Measurements from ENCODE around the gene ADAM19. TPM values are rescaled to one million over a fixed set of nuclear protein-coding genes. Genes with fewer than 3 reads are reported as not detected.

ADAM19 gene
- polyA plus RNA-seq, 2 donors, result 2.1 to 2.3 TPM

DNA sequence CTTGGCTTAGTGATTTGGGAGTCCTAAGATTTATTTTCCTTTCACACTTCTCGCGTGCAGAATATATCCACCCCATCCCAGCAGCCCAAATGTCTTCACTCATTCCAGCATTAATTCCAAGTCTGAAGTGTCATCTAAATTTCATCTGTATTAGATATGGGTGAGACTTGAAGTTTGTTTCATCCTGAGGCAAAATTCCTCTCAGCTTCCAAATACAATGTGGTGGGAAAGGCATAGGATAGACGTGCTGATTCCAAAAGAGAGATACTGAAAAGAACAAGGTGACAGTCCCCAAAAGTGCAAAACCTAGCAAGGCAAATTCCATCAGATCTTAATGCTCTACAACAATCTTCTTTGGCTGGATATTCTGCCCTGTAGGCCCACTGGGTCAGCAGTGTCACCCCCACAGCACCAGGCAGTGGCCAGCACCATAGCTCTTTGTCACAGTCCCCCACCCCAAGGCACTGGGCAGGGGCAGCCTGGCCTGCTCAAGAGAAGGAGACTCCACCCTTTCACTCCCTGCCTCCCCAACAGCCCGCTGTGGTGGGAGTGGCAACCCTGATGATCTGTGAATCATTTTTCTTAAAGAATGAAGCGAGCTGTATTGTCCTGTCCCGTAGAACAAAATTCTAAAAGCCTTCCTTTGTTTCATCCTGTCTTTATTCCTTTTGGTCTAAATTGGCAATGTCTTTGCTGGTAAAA lies 2.7 kb upstream of the ADAM19 start:
- Histone ChIP-seq H3K27ac (ENCODE audit: low read depth in 2 of 2, low read length in 1 of 2) (no peak overlapping the region), H3K9me3 (ENCODE audit: control insufficient read depth in 2 of 2, insufficient read depth in 1 of 2, low read depth in 1 of 2, low read length in 1 of 2) (no peaks in the 10 kb centered on the region), H3K27me3 (ENCODE audit: control insufficient read depth in 1 of 2, insufficient read depth in 2 of 2, low read length in 2 of 2) (no peaks in the 10 kb centered on the region), H3K36me3 (ENCODE audit: control insufficient read depth in 2 of 2, insufficient read depth in 2 of 2, low read length in 1 of 2) (no peaks in the 10 kb centered on the region), H3K4me3 (ENCODE audit: low read depth in 1 of 2, low read length in 2 of 2) (no peak overlapping the region), H3K4me1 (ENCODE audit: control insufficient read depth in 2 of 2, insufficient read depth in 2 of 2, low read length in 1 of 2) (peaks cover 2 to 6% of the 10 kb centered on the region in 2 donors)
- WGBS, 2 donors, result 73 to 74% methylated on average over 6 of the region's 6 CpGs

DNA sequence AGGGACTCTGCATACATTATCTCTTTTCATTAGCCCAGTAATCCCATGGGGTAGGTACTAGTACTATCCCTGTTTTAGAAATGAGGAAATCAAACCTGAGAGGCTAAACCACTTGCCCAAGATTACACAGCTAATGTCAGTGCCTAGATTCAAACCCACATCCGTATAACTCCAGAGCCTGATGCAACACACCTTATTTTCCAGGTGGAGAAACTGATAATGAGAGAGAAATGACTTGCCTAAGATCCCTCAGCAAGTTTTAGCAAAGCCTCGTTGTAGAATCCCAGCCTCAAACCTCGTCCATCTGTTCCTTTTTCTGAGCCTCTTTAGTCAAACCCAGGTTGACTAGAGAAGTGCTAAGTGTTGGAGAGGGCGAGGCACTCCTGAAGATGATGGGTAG lies 1.1 kb upstream of the ADAM19 start:
- Histone ChIP-seq H3K9me3 (ENCODE audit: control insufficient read depth in 2 of 2, insufficient read depth in 1 of 2, low read depth in 1 of 2, low read length in 1 of 2) (no peaks in the 10 kb centered on the region), H3K27ac (ENCODE audit: low read depth in 2 of 2, low read length in 1 of 2) (no peak overlapping the region), H3K4me1 (ENCODE audit: control insufficient read depth in 2 of 2, insufficient read depth in 2 of 2, low read length in 1 of 2) (peaks cover 2 to 6% of the 10 kb centered on the region in 2 donors), H3K36me3 (ENCODE audit: control insufficient read depth in 2 of 2, insufficient read depth in 2 of 2, low read length in 1 of 2) (no peaks in the 10 kb centered on the region), H3K4me3 (ENCODE audit: low read depth in 1 of 2, low read length in 2 of 2) (no peak overlapping the region), H3K27me3 (ENCODE audit: control insufficient read depth in 1 of 2, insufficient read depth in 2 of 2, low read length in 2 of 2) (no peaks in the 10 kb centered on the region)
- WGBS, 2 donors, result 82 to 85% methylated on average over 4 of the region's 4 CpGs

DNA sequence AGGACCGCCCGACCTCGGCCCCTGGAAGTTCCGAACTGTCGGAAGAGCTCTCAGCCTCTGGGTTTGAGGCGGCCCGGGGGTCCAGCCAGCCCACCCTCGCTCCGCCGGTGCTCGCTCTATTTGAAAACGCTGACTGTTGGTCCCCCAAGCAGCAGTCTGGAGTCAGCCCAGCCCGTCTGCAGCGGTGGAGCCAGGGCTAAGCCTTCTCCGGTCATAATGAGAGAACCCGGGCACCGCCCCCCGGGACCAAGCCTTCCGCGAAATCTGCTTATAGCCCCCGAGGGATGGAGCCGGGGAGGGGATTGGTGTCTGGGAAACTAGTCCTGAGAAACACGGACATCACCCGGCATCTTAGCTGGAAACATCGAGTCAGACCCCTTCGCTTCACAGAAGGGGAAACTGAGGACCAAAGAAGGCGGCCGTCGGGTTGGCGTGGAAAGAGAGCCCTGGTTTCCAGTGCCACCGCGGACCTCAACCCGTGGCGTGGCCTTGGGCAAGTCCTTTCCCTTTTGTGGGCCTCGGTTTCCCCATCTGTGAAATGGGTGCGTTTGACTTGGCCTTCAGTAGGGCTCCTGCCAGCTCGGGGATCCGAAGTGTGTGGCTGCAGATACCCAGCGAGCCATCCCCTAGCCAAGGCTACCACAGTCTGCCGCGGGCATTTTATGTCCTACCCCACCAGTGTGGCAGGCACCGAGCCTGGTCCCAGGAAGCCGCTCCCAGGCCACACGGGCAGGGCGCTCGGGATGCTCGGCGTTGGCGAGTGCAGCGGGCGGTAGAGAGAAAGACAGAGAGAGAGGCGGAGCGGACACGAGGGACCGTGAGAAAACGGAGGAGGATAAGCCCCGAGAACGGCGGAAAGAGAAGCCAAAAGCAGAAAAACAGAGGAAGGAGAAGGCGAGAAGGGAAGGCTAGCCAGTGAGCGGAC lies 857 bp downstream of the ADAM19 start:
- Histone ChIP-seq H3K4me3 (ENCODE audit: low read depth in 1 of 2, low read length in 2 of 2) (peak overlapping the region; percentile 52 to 72), H3K27me3 (ENCODE audit: control insufficient read depth in 1 of 2, insufficient read depth in 2 of 2, low read length in 2 of 2) (no peaks in the 10 kb centered on the region), H3K36me3 (ENCODE audit: control insufficient read depth in 2 of 2, insufficient read depth in 2 of 2, low read length in 1 of 2) (no peaks in the 10 kb centered on the region), H3K4me1 (ENCODE audit: control insufficient read depth in 2 of 2, insufficient read depth in 2 of 2, low read length in 1 of 2) (peaks cover 2 to 6% of the 10 kb centered on the region in 2 donors), H3K27ac (ENCODE audit: low read depth in 2 of 2, low read length in 1 of 2) (peak overlapping the region; percentile 80 to 83), H3K9me3 (ENCODE audit: control insufficient read depth in 2 of 2, insufficient read depth in 1 of 2, low read depth in 1 of 2, low read length in 1 of 2) (no peaks in the 10 kb centered on the region)
- WGBS, 2 donors, result 9 to 11% methylated on average over 59 to 61 of the region's 61 CpGs

DNA sequence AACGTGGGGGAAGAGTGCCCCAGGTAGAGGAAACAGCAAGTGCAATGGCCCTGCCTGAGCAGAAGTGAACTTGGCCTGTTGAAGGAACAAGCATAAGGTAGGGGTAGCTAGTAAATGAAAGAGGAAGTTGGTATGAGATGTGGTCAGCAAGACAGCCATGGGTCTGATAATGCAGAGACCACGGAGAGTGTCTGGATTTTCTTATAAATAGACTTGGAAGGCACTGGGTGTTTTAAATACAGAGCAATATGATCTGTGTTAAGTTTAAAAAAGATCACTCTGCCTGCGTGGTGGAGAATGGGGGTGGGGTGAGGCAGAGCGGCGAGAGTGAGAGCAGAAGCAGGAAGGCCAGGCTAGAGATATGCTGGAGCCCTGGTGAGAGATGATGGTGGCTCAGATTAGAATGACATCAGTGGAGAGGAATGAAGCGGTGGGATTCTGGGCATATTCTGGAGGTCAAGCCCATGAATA lies 4.2 kb downstream of the ADAM19 start:
- 44 to 47% methylated on average over 6 of the region's 6 CpGs for WGBS, 2 donors
- Histone ChIP-seq H3K27me3 (ENCODE audit: control insufficient read depth in 1 of 2, insufficient read depth in 2 of 2, low read length in 2 of 2) (no peaks in the 10 kb centered on the region), H3K27ac (ENCODE audit: low read depth in 2 of 2, low read length in 1 of 2) (peak overlapping the region; percentile 37 to 47), H3K36me3 (ENCODE audit: control insufficient read depth in 2 of 2, insufficient read depth in 2 of 2, low read length in 1 of 2) (no peaks in the 10 kb centered on the region), H3K4me1 (ENCODE audit: control insufficient read depth in 2 of 2, insufficient read depth in 2 of 2, low read length in 1 of 2) (peaks cover 0 to 6% of the 10 kb centered on the region in 2 donors), H3K9me3 (ENCODE audit: control insufficient read depth in 2 of 2, insufficient read depth in 1 of 2, low read depth in 1 of 2, low read length in 1 of 2) (no peaks in the 10 kb centered on the region), H3K4me3 (ENCODE audit: low read depth in 1 of 2, low read length in 2 of 2) (no peak overlapping the region)

DNA sequence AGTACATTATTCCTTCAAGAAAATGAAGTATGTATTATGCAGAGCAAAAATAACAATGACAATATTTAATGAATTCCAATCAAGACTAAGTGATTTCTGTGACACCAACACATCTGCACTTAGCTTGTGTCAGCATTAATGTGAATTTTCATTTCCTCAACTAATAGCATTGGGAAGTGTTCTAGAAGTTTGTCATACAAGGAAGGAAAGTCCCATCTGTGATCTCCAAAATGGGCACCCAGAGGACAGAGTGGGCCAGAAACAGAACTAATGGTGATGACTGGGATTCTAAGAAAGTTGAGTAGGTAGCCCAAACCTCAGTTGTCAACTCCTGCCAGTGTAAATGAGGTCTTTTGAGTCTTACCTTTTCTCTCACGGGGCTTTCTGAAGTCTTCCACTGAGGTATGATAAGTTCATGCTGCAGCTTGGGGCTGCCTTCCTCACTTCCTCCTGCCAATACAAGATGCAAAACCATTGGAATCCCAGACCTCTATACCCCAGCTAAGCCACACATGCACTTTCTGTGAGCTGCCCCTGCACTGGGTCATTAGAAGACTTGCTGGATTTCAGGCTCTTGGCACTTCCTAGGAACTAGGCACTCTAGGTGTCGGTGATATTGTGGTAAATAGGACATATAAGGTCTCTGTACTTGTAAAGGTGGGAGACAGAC lies 4.9 kb downstream of the ADAM19 start:
- Histone ChIP-seq H3K4me3 (ENCODE audit: low read depth in 1 of 2, low read length in 2 of 2) (no peak overlapping the region), H3K36me3 (ENCODE audit: control insufficient read depth in 2 of 2, insufficient read depth in 2 of 2, low read length in 1 of 2) (no peaks in the 10 kb centered on the region), H3K9me3 (ENCODE audit: control insufficient read depth in 2 of 2, insufficient read depth in 1 of 2, low read depth in 1 of 2, low read length in 1 of 2) (no peaks in the 10 kb centered on the region), H3K4me1 (ENCODE audit: control insufficient read depth in 2 of 2, insufficient read depth in 2 of 2, low read length in 1 of 2) (peaks cover 0 to 6% of the 10 kb centered on the region in 2 donors), H3K27me3 (ENCODE audit: control insufficient read depth in 1 of 2, insufficient read depth in 2 of 2, low read length in 2 of 2) (no peaks in the 10 kb centered on the region), H3K27ac (ENCODE audit: low read depth in 2 of 2, low read length in 1 of 2) (peak overlapping the region; percentile 24 to 37)
- WGBS, 2 donors, result 82 to 85% methylated on average over 2 of the region's 2 CpGs

DNA sequence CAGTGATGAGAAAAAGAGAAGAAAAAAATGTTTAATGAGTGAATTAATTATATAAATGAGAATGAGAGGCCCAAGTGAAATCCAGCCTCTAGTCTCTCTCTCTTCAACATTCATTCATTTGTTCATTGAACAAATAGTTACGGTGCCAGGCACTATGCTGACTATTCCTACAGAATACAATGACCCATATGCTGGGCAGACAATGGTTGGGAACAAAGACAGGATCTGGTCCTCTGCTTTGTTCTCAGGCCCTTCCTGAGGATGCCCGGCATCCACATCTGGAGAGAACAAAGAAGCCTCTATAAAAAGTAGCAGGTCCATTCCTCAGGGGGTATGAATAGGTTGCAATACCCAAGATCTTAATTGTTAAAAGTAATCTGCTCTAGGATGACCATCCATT lies 6.9 kb downstream of the ADAM19 start:
- no peaks in the 10 kb centered on the region for H3K36me3 ChIP-seq (ENCODE audit: control insufficient read depth in 2 of 2, insufficient read depth in 2 of 2, low read length in 1 of 2)
- H3K9me3 ChIP-seq (ENCODE audit: control insufficient read depth in 2 of 2, insufficient read depth in 1 of 2, low read depth in 1 of 2, low read length in 1 of 2), result no peaks in the 10 kb centered on the region
- H3K4me1 ChIP-seq (ENCODE audit: control insufficient read depth in 2 of 2, insufficient read depth in 2 of 2, low read length in 1 of 2), result no peaks in the 10 kb centered on the region
- no peaks in the 10 kb centered on the region for H3K27me3 ChIP-seq (ENCODE audit: control insufficient read depth in 1 of 2, insufficient read depth in 2 of 2, low read length in 2 of 2)
- no peak overlapping the region for H3K27ac ChIP-seq (ENCODE audit: low read depth in 2 of 2, low read length in 1 of 2)
- WGBS, 2 donors, result 68 to 82% methylated on average over 2 of the region's 2 CpGs
- no peak overlapping the region for H3K4me3 ChIP-seq (ENCODE audit: low read depth in 1 of 2, low read length in 2 of 2)

DNA sequence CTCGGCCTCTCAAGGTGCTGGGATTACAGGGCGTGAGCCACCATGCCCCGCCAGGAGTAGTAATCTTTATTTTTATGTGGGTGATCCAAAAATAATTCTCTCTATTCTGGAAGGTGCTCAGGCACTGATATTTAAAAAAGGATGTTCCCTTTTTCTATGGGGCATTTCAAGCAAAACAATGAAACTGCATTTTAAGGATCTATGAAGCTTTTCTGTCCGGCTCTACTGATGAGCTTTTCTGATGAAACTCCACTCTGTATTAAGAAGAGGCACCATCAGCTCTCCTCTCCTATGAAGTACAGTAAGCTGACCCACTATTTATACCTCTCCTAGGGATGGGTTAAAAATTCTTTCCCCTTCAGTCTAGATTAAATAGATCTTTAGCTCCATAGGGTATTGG lies 7.4 kb downstream of the ADAM19 start:
- no peak overlapping the region for H3K27ac ChIP-seq (ENCODE audit: low read depth in 2 of 2, low read length in 1 of 2)
- H3K9me3 ChIP-seq (ENCODE audit: control insufficient read depth in 2 of 2, insufficient read depth in 1 of 2, low read depth in 1 of 2, low read length in 1 of 2), result no peaks in the 10 kb centered on the region
- whole genome bisulfite sequencing, 2 donors, result 85 to 89% methylated on average over 4 of the region's 4 CpGs
- H3K27me3 ChIP-seq (ENCODE audit: control insufficient read depth in 1 of 2, insufficient read depth in 2 of 2, low read length in 2 of 2), result no peaks in the 10 kb centered on the region
- H3K4me3 ChIP-seq (ENCODE audit: low read depth in 1 of 2, low read length in 2 of 2), result no peak overlapping the region
- H3K36me3 ChIP-seq (ENCODE audit: control insufficient read depth in 2 of 2, insufficient read depth in 2 of 2, low read length in 1 of 2), result no peaks in the 10 kb centered on the region
- no peaks in the 10 kb centered on the region for H3K4me1 ChIP-seq (ENCODE audit: control insufficient read depth in 2 of 2, insufficient read depth in 2 of 2, low read length in 1 of 2)

DNA sequence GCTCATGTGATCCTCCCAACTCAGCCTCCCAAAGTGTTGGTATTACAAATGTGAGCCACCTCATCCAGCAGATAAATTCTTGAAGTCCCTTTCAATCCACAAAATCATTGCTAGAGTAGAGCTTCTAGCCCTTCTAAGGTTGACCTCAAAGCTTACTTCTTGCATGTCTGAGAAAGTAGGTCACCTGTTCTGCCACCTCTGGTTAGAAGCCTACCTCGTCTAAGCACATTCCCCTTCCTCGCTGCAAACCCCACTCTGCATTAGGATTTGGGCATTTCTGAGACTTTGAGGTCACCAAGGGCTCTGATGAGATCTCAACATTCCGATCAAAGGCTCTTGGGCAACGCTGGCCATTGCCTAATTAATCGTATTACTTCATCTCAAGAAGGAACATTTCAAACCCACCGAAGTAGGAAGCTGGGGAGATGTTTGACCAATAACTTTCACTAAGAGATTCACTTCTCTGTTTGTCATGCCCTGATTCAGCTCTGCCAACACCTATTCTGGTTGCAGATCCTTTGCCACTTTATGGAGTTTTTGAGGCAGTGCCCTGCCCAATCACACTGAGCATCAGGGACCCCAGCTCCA lies 8.6 kb downstream of the ADAM19 start:
- H3K4me1 ChIP-seq (ENCODE audit: control insufficient read depth in 2 of 2, insufficient read depth in 2 of 2, low read length in 1 of 2), result no peaks in the 10 kb centered on the region
- WGBS, 2 donors, result 78 to 82% methylated on average over 6 of the region's 6 CpGs
- H3K36me3 ChIP-seq (ENCODE audit: control insufficient read depth in 2 of 2, insufficient read depth in 2 of 2, low read length in 1 of 2), result no peaks in the 10 kb centered on the region
- H3K9me3 ChIP-seq (ENCODE audit: control insufficient read depth in 2 of 2, insufficient read depth in 1 of 2, low read depth in 1 of 2, low read length in 1 of 2), result no peaks in the 10 kb centered on the region
- no peaks in the 10 kb centered on the region for H3K27me3 ChIP-seq (ENCODE audit: control insufficient read depth in 1 of 2, insufficient read depth in 2 of 2, low read length in 2 of 2)
- H3K27ac ChIP-seq (ENCODE audit: low read depth in 2 of 2, low read length in 1 of 2), result no peak overlapping the region
- no peak overlapping the region for H3K4me3 ChIP-seq (ENCODE audit: low read depth in 1 of 2, low read length in 2 of 2)

All from esophagus (tissue), 2 donors.